Effector memory CD4-positive, alpha-beta T cell (primary cell): ENCODE results near the gene C17orf58.
"Not testable (repeated sequence)": the region's sequence is repeated elsewhere in the genome, so short reads cannot be mapped to it uniquely, and the experiment has no call there.

Source experiments
- DNase-seq, 3 donors: peaks; one replicate each; pipeline ENCODE4 v3.0.0-alpha.2; 2020
- H3K27ac ChIP-seq: 2 replicates; pipeline ENCODE4 v1.7.0; 2013; ENCODE audit warnings: mild to moderate bottlenecking, low read length, moderate library complexity; ENCODE audit not compliant: insufficient read depth, poor library complexity, severe bottlenecking
- H3K27me3 ChIP-seq: replicated peaks from 2 replicates; pipeline ENCODE4 v1.7.0; 2013; ENCODE audit warnings: mild to moderate bottlenecking, low read length; ENCODE audit not compliant: insufficient read depth, control insufficient read depth, poor library complexity, severe bottlenecking
- H3K36me3 ChIP-seq: 2 replicates; pipeline ENCODE4 v1.7.0; 2013; ENCODE audit warnings: mild to moderate bottlenecking, low read length, moderate library complexity; ENCODE audit not compliant: control insufficient read depth, insufficient read depth
- H3K4me1 ChIP-seq: 2 replicates; pipeline ENCODE4 v1.7.0; 2013; ENCODE audit warnings: low read length, mild to moderate bottlenecking; ENCODE audit not compliant: control insufficient read depth, insufficient read depth, poor library complexity, severe bottlenecking
- H3K4me3 ChIP-seq: 2 replicates; pipeline ENCODE4 v1.7.0; 2013; ENCODE audit warnings: low read length, low read depth, mild to moderate bottlenecking; ENCODE audit not compliant: insufficient read depth, poor library complexity, severe bottlenecking
- H3K9me3 ChIP-seq: 2 replicates; pipeline ENCODE4 v1.7.0; 2013; ENCODE audit warnings: mild to moderate bottlenecking, low read length, moderate library complexity; ENCODE audit not compliant: control insufficient read depth

Gene C17orf58

DNA sequence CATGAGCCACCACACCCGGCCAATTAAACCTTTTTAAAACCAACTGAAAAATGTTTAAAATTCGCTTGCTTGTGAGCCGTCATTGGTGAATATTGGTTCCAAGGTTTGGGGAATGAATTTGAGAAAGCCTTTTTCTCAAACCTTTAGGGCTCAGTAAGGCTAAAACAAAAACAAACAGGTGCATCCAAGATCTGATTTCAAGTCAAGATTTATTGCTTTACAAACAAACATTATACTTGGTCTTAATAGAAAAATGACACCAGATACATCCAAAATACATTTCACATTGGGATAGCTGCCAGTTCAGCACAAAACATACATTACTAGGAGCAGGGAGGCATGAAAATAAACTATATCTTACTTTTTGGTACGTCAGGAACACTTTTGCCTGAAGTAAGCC, 5.4 kb downstream of the C17orf58 start:
- peaks cover 19% of the 10 kb centered on the region for H3K4me1 ChIP-seq
- H3K27ac ChIP-seq = no peak overlapping the region
- no peaks in the 10 kb centered on the region for H3K9me3 ChIP-seq
- DNase-seq = no peak
- no peaks in the 10 kb centered on the region for H3K36me3 ChIP-seq
- H3K27me3 ChIP-seq = no peaks in the 10 kb centered on the region
- H3K4me3 ChIP-seq = no peak overlapping the region

DNA sequence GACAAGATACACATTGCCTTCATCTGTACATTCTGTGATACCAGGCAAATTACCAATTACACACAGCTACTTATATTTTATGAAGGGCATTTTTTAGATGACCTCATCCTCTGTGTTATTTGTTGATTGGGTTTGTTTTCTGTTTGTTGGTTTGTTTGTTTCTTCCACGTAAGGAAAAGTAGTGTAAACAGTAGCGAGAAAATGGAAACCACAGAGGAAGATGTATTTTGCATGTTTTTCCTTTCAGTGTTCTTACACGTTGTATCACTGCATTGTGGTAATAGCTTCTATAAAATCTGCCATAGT, 12.9 kb downstream of the C17orf58 start:
- Histone ChIP-seq H3K27ac (no peak overlapping the region), H3K27me3 (no peaks in the 10 kb centered on the region), H3K4me3 (no peak overlapping the region), H3K9me3 (no peaks in the 10 kb centered on the region), H3K36me3 (peaks cover 3% of the 10 kb centered on the region), H3K4me1 (no peaks in the 10 kb centered on the region)
- no peak for DNase-seq

DNA sequence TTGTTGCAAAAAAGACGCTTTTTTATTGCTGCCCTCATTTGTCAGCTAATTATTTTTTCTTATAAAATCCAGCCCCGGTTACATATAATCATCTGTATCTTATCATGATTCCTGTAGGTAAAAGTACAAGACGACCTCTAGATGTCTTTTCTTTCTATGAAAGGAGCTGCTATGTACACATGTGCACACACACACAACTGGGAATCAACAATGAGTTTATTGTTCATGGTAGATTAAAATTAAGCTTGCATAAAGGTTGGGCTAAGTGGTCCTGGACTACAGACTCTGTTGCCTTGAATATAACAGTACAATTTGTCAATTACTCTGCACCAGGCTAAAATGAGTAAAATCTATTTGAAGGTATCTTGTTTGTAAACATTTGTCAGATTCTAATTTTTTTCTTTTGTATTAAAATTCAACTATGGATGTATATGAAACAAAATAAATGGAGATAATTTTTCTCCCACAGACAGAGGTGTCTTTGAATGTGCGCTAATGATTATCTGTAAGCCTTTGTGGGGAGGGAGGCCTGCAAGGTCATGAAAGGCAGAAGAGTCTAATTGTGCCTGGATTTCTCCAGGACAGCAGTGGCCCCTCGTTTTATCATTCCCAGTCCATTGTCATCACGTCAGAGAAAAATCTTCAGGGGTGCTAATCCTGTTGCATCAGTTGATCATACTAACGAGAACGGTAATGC, 13.4 kb downstream of the C17orf58 start:
- Histone ChIP-seq H3K27me3 (no peaks in the 10 kb centered on the region), H3K36me3 (peaks cover 3% of the 10 kb centered on the region), H3K4me1 (no peaks in the 10 kb centered on the region), H3K4me3 (no peak overlapping the region), H3K27ac (no peak overlapping the region), H3K9me3 (no peaks in the 10 kb centered on the region)
- no peak for DNase-seq

DNA sequence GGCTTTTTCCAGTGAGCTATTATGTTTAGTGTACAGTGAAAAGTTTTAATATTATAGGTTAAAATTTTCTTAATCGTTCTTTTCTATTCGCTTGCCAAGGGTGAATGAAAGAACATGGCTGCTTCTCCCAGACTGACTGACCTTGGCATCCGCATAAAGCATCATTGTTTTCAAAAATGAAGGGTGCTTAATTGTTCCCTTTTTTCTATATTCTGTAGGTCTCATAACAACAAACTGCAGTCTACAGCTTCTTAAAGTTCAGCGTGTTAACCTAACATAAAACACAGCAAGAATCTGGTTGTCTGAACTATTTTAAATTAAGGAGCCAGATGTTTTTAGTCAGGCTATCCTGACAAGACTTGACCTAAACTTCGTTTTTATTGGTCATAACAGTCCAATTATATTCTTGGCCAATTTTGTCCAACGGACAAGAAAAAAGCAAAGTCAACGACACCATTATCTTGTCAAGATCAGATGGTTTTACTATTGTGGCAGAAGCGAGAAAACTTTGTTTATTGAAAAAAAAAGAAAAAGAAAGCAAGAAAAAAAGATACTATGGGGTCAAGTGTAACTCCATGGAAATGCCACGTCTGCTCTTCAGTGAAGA, 14.1 kb downstream of the C17orf58 start:
- Histone ChIP-seq H3K27ac (no peak overlapping the region), H3K36me3 (peaks cover 3% of the 10 kb centered on the region), H3K4me1 (no peaks in the 10 kb centered on the region), H3K9me3 (no peaks in the 10 kb centered on the region), H3K4me3 (no peak overlapping the region), H3K27me3 (no peaks in the 10 kb centered on the region)
- DNase-seq = no peak

DNA sequence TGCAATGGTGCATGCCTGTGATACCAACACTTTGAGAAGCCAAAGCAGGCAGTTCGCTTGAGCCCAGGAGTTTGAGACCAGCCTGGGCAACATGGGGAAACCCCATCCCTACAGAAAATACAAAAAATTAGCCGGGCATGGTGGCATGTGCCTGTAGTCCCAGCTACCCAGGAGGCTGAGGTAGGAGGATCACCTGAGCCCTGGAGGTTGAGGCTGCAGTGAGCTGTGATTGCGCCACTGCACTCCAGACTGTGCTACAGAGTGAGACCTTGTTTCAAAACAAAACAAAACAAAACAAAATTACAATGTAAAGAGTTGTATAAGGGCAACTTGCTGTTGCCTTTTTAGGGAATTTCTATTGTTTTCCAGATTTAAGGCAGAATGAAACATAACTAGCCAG, 15.4 kb downstream of the C17orf58 start:
- H3K27ac ChIP-seq, H3K36me3 ChIP-seq, H3K27me3 ChIP-seq, H3K9me3 ChIP-seq, H3K4me3 ChIP-seq, H3K4me1 ChIP-seq, DNase-seq: not testable (repeated sequence)

DNA sequence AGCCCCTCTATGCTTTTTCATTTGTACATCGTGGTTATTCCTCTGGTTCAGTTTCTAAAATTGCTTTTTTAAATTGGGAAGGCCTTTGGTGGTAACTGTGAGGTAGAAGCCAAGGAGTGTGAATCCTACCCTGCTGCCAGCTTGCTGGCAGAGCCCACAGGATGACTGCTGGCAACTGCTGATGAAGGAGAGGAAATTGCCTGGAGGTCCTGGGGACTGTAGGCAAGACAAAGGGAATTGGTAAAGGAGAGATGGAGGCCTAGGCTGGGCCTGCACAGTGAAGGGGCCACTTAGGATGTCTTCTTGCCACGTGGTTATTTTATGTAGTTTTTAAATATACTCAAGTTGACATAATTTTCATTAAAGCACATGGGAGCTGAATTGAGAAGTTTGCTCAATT, 15.8 kb downstream of the C17orf58 start:
- peaks cover 3% of the 10 kb centered on the region for H3K36me3 ChIP-seq
- H3K4me1 ChIP-seq = no peaks in the 10 kb centered on the region
- no peaks in the 10 kb centered on the region for H3K27me3 ChIP-seq
- no peak overlapping the region for H3K27ac ChIP-seq
- no peak for DNase-seq
- no peaks in the 10 kb centered on the region for H3K9me3 ChIP-seq
- H3K4me3 ChIP-seq = no peak overlapping the region

DNA sequence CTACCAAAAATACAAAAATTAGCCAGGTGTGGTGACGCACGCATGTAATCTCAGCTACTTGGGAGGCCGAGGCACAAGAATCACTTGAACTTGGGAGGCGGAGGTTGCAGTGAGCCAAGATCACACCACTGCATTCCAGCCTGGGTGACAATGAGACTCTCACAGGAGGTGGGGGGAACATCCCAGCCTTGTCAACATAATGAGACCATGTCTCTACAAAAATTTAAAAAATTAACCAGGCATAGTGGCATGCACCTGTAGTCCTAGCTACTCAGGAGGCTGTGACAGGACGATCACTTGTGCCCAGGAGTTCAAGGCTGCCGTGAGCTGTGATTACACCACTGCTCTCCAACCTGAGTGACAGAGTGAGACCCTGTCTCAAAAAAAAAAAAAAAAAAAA, 20.0 kb downstream of the C17orf58 start:
- H3K9me3 ChIP-seq, DNase-seq, H3K4me1 ChIP-seq, H3K27me3 ChIP-seq, H3K4me3 ChIP-seq, H3K27ac ChIP-seq: not testable (repeated sequence)
- peaks cover 10% of the 10 kb centered on the region for H3K36me3 ChIP-seq

DNA sequence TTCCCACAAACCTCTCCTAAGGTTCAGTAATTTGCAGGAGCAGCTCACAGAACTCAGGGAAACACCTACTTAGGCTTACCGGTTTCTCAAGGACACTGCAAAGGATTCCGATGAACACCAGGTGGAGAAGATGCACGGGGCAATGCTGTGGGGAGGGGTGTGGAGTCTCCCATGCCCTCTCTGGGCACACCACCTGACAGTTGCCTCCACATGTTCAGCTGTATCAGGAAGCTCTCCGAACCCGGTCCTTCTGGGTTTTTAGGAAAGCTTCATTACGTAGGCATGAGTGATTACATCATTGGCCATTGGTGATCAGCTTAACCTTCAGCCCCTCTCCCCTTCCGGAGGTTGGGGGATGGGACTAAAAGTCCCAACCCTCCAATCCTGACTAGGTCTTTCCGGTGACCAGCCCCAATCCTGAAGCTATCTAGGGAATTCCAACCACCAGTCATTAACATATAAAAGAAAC, 21.6 kb downstream of the C17orf58 start:
- Histone ChIP-seq H3K9me3 (no peaks in the 10 kb centered on the region), H3K27ac (no peak overlapping the region), H3K36me3 (peaks cover 7% of the 10 kb centered on the region), H3K27me3 (no peaks in the 10 kb centered on the region), H3K4me1 (no peaks in the 10 kb centered on the region), H3K4me3 (no peak overlapping the region)
- no peak for DNase-seq

DNA sequence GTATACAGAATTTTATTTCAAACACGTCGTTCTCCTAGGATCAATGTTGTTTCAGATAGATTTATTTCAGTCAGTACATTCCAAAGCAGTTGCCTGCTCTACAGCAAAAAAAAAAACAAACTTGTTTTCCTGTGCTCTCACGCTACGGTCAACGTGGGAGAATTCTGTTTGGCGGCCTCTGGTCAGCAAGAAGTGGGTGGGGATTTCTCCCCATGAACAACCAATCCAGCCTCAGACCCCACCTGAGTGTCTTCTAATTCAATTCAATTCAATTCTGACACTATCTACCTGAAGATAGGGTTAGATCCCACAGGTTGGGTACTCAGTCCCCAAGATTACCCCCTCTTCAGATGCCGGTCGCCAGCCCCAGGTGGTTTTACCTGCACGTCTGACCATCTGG, 22.1 kb downstream of the C17orf58 start:
- Histone ChIP-seq H3K27ac (no peak overlapping the region), H3K4me1 (no peaks in the 10 kb centered on the region), H3K36me3 (peaks cover 7% of the 10 kb centered on the region), H3K27me3 (no peaks in the 10 kb centered on the region), H3K4me3 (no peak overlapping the region), H3K9me3 (no peaks in the 10 kb centered on the region)
- DNase-seq = no peak

DNA sequence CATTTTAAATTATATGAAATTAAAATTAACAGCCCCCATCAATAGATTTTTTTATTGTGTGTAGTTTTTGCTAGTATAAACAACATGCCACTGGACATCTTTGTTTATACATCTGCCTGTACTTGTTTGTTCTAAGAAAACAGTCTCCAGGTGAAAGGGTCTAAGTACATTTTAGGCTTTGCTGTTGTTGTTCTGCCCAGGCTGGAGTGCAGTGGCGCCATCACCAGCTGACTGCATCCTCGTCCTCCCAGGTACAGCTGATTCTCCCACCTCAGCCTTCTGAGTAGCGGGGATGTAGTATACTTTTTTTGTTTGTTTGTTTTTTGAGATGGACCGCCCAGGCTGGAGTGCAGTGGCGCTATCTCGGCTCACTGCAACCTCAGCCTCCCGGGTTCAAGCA, 25.5 kb downstream of the C17orf58 start:
- H3K36me3 ChIP-seq = peaks cover 21% of the 10 kb centered on the region

More for the DNA sequence above, 25.5 kb downstream of the C17orf58 start:
- DNase-seq = no peak
- Histone ChIP-seq H3K4me1 (no peaks in the 10 kb centered on the region), H3K27ac (no peak overlapping the region), H3K9me3 (no peaks in the 10 kb centered on the region), H3K4me3 (no peak overlapping the region), H3K27me3 (no peaks in the 10 kb centered on the region)
